CD14-positive monocyte (primary cell): ENCODE measurements around the gene ANO9. TPM values are rescaled to one million over a fixed set of nuclear protein-coding genes. Genes with fewer than 3 reads are reported as not detected.
A peak's percentile ranks its signal among the peaks of the same experiment; 100 is the strongest.

Source experiments
- DNase-seq, 3 donors: peaks; one replicate each; pipeline ENCODE4 v3.0.0-alpha.2; 2011 to 2022
- H2AFZ ChIP-seq: 2 replicates; pipeline ENCODE4 v1.6.0; 2012; ENCODE audit warnings: mild to moderate bottlenecking, low read depth, low read length, inconsistent platforms; ENCODE audit not compliant: insufficient read depth, poor library complexity, severe bottlenecking
- H3K27ac ChIP-seq, 2 donors: 1 replicate in 1 of 2; 2 replicates in 1 of 2; pipeline ENCODE4 v1.5.1; 2012 to 2013; ENCODE audit warnings: low read length in 2 of 2, control low read depth in 1 of 2, inconsistent platforms in 1 of 2, low read depth in 1 of 2, mild to moderate bottlenecking in 1 of 2
- H3K27me3 ChIP-seq, 2 donors: one replicate each; pipeline versions ENCODE4 v1.6.0 to v1.6.1; 2011 to 2013; ENCODE audit warnings: low read length in 2 of 2; ENCODE audit not compliant: control insufficient read depth in 2 of 2, insufficient read depth in 2 of 2
- H3K36me3 ChIP-seq, 2 donors: replicated peaks in 1 of 2; 1 replicate in 1 of 2; 2 replicates in 1 of 2; pipeline versions ENCODE4 v1.5.1 to v1.6.1; 2012 to 2013; ENCODE audit warnings: low read length in 2 of 2, control low read depth in 1 of 2, inconsistent platforms in 1 of 2, mild to moderate bottlenecking in 1 of 2; ENCODE audit not compliant: insufficient read depth in 2 of 2, control insufficient read depth in 1 of 2
- H3K4me1 ChIP-seq, 2 donors: 1 replicate in 1 of 2; 2 replicates in 1 of 2; pipeline versions ENCODE4 v1.5.1 to v1.6.1; 2012 to 2013; ENCODE audit warnings: low read length in 2 of 2, control low read depth in 1 of 2, inconsistent platforms in 1 of 2, mild to moderate bottlenecking in 1 of 2, moderate library complexity in 1 of 2; ENCODE audit not compliant: insufficient read depth in 2 of 2, control insufficient read depth in 1 of 2
- H3K4me2 ChIP-seq: replicated peaks from 2 replicates; pipeline ENCODE3; 2012; ENCODE audit warnings: low read length, moderate library complexity, mild to moderate bottlenecking; ENCODE audit not compliant: poor library complexity, severe bottlenecking; ENCODE audit errors: extremely low read depth
- H3K4me3 ChIP-seq, 3 experiments: fragments of 200-600 bp in 1 of 3; sonication (generic) in 1 of 3; replicated peaks in 1 of 3; 1 replicate in 2 of 3; 2 replicates in 1 of 3; pipeline ENCODE4 v1.5.1; 2011 to 2013; ENCODE audit warnings: low read length in 3 of 3, mild to moderate bottlenecking in 3 of 3, control low read depth in 2 of 3, low read depth in 2 of 3, inconsistent platforms in 1 of 3, moderate library complexity in 1 of 3
- H3K79me2 ChIP-seq: 2 replicates; pipeline ENCODE4 v1.6.0; 2012; ENCODE audit warnings: mild to moderate bottlenecking, control low read depth, inconsistent platforms, low read length, moderate library complexity; ENCODE audit not compliant: insufficient read depth
- H3K9ac ChIP-seq: 2 replicates; pipeline ENCODE4 v1.6.0; 2017; ENCODE audit warnings: low read length, mild to moderate bottlenecking; ENCODE audit not compliant: insufficient read depth, poor library complexity, severe bottlenecking
- H3K9me3 ChIP-seq, 2 donors: replicated peaks in 1 of 2; 1 replicate in 1 of 2; 2 replicates in 1 of 2; pipeline versions ENCODE4 v1.5.1 to v1.6.1; 2012 to 2013; ENCODE audit warnings: low read length in 2 of 2, control low read depth in 1 of 2; ENCODE audit not compliant: control insufficient read depth in 1 of 2, insufficient read depth in 1 of 2
- H4K20me1 ChIP-seq: 2 replicates; pipeline ENCODE4 v1.6.0; 2012; ENCODE audit warnings: mild to moderate bottlenecking, low read length, control low read depth, moderate library complexity; ENCODE audit not compliant: insufficient read depth
- H3K27ac Mint-ChIP-seq, 7 donors: one replicate each; pipeline ENCODE4 v1.8.0; 2020; ENCODE audit warnings: mild to moderate bottlenecking in 7 of 7, mixed read lengths in 7 of 7, moderate library complexity in 6 of 7, inconsistent platforms in 2 of 7
- H3K27me3 Mint-ChIP-seq, 3 donors: one replicate each; pipeline ENCODE4 v1.8.0; 2021 to 2022; ENCODE audit warnings: low read depth in 3 of 3, mild to moderate bottlenecking in 3 of 3, mixed read lengths in 3 of 3, moderate library complexity in 3 of 3, inconsistent platforms in 1 of 3
- H3K36me3 Mint-ChIP-seq, 2 donors: one replicate each; pipeline ENCODE4 v1.8.0; 2020; ENCODE audit warnings: mixed read lengths in 2 of 2, inconsistent platforms in 1 of 2, mild to moderate bottlenecking in 1 of 2
- H3K4me1 Mint-ChIP-seq: one replicate; pipeline ENCODE4 v1.8.0; 2020; ENCODE audit warnings: mild to moderate bottlenecking, mixed read lengths
- H3K4me3 Mint-ChIP-seq, 2 donors: one replicate each; pipeline ENCODE4 v1.8.0; 2020; ENCODE audit warnings: mild to moderate bottlenecking in 2 of 2, mixed read lengths in 2 of 2, moderate library complexity in 1 of 2
- H3K9me3 Mint-ChIP-seq, 7 donors: one replicate each; pipeline ENCODE4 v1.8.0; 2020 to 2022; ENCODE audit warnings: mixed read lengths in 7 of 7, mild to moderate bottlenecking in 6 of 7, moderate library complexity in 6 of 7, inconsistent platforms in 2 of 7
- CTCF ChIP-seq: fragments of 200-600 bp; IDR thresholded peaks from one replicate; pipeline ENCODE4 v1.8.0; 2022; ENCODE audit warnings: antibody characterized with exemption, mild to moderate bottlenecking
- WGBS: methylation state at CpG from one replicate; pipeline ENCODE4 v1.1.5; 2013; ENCODE audit warnings: missing lambda C conversion rate; ENCODE audit not compliant: insufficient coverage; 5-methylcytosine and 5-hydroxymethylcytosine counted together
- intact Hi-C, 2 donors: fragments of 100-400 bp; cut with micrococcal nuclease; formaldehyde crosslinking; loops; one replicate each; pipeline versions ENCODE4 v1.15.0 to v1.15.1; 2023
- polyA plus RNA-seq, 3 donors: library from polyadenylated mRNA; depleted of rRNA in 1 of 3; unstranded in 2 of 3; stranded (reverse) in 1 of 3; fragments of 300-500 nt in 2 of 3; fragments of >200 nt in 1 of 3; fragmentation: Illumina TruSeq in 2 of 3; gene quantifications; 1 replicate in 2 of 3; 2 replicates in 1 of 3; pipeline ENCODE4 v1.2.3, GENCODE V29; 2012 to 2021

Gene ANO9
- polyA plus RNA-seq, 3 donors, result 0.18 to 0.24 TPM; not detected in 1

GRCh38 chr11:417652-418342, 24.0 kb downstream of the ANO9 start:
- no peak for TF ChIP-seq CTCF
- DNase-seq, result no peak
- intact Hi-C loops, result loop anchor here in 1 of 2 donors (2.0 kb wide), 1 partner anchor 33 kb away; the partner anchor contains the start of gene PTDSS2
- H3K4me1 ChIP-seq, result peaks cover 39 to 52% of the 10 kb centered on the region in 2 donors
- no peaks in the 10 kb centered on the region for H3K36me3 ChIP-seq
- peak overlapping the region in 1 of 2 donors; percentile 90 for H3K27ac ChIP-seq
- peak overlapping the region; percentile 24 to 96 (median 41) for H3K4me3 ChIP-seq
- no peaks in the 10 kb centered on the region for H3K27me3 ChIP-seq
- H3K4me1 Mint-ChIP-seq, result peaks cover 42% of the 10 kb centered on the region
- peaks cover 5 to 25% (median 9%) of the 10 kb centered on the region in 3 donors for H3K27me3 Mint-ChIP-seq
- peak overlapping the region; percentile 73 to 84 for H3K4me3 Mint-ChIP-seq
- H3K36me3 Mint-ChIP-seq, result no peaks in the 10 kb centered on the region
- peak overlapping the region; percentile 96 for H3K4me2 ChIP-seq
- no peaks in the 10 kb centered on the region for H3K9me3 ChIP-seq
- H4K20me1 ChIP-seq, result peaks cover 11% of the 10 kb centered on the region
- peaks cover 0 to 4% (median 0%) of the 10 kb centered on the region in 7 donors for H3K9me3 Mint-ChIP-seq
- H3K27ac Mint-ChIP-seq, result peak overlapping the region in 5 of 7 donors; percentile 64 to 88 (median 80)
- WGBS, result 73% methylated on average over 16 of the region's 19 CpGs
- H3K9ac ChIP-seq, result peak overlapping the region; percentile 77
- H2AFZ ChIP-seq, result peak overlapping the region; percentile 83
- H3K79me2 ChIP-seq, result peaks cover 35% of the 10 kb centered on the region

DNA sequence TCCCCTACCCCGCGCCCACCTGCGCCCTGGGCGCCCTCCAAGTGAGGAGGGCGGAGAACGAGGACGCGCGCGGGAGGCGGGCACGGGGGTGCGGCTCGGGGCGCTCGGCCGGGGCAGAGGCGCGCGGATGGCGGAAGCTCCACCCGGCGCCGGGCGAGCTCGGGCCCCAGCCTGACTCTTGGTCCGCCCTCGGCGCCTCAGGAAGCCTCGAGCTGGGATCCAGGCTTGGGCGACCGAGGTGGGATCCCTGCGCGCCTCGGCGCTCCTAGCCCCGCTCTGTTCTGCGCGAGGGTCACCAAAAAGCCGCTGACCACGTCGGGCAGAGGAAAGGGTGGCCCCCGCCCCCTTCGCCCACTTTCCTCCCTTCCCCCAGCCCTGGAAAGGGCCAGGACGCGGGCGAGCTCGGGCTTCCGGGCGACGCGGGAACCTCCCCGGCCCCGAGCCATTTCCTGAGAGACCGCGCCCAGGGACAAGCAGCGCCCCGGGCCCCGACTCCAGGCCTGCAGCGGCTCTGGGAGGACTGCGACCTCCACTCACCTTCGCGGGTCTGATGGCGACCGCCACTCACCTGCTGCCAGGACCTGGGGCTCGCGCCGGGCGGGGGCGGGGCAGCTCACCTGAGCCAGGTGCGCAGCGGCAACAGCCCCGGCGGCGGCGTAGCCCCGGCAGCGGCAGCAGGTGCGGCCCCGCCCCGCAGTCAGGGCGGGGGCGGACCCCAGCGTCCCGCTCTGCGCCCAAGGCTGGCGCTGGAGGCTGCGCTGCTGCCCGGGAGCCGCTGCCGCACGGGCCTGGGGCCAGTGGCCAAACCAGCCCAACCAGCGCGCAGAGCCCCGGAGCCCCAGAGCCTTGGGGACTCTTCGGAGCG, 24.8 kb downstream of the ANO9 start:
- peaks cover 5 to 25% (median 11%) of the 10 kb centered on the region in 3 donors for H3K27me3 Mint-ChIP-seq
- Histone ChIP-seq H3K27ac (peak overlapping the region; percentile 71 to 90), H3K9me3 (no peaks in the 10 kb centered on the region), H2AFZ (peak overlapping the region; percentile 83), H3K4me1 (peaks cover 41 to 54% of the 10 kb centered on the region in 2 donors), H3K4me3 (peak overlapping the region; percentile 41 to 96 (median 79)), H3K79me2 (peaks cover 38% of the 10 kb centered on the region), H3K27me3 (no peaks in the 10 kb centered on the region), H3K4me2 (peak overlapping the region; percentile 96), H4K20me1 (peaks cover 11% of the 10 kb centered on the region), H3K9ac (peak overlapping the region; percentile 77), H3K36me3 (no peaks in the 10 kb centered on the region)
- DNase-seq, result peak; percentile 43 to 48 (median 44)
- no peaks in the 10 kb centered on the region for H3K36me3 Mint-ChIP-seq
- peaks cover 45% of the 10 kb centered on the region for H3K4me1 Mint-ChIP-seq
- under 1% methylated on average over 97 of the region's 97 CpGs for WGBS
- H3K27ac Mint-ChIP-seq, result peak overlapping the region; percentile 71 to 92 (median 87)
- peak overlapping the region; percentile 89 to 97 for H3K4me3 Mint-ChIP-seq
- peaks cover 0 to 2% (median 0%) of the 10 kb centered on the region in 7 donors for H3K9me3 Mint-ChIP-seq
- intact Hi-C loops, result loop anchor here in 1 of 2 donors (2.0 kb wide), 1 partner anchor 34 kb away; the partner anchor contains the start of gene PTDSS2
- no peak for TF ChIP-seq CTCF
